DOHH2 (cell line): Measurements from ENCODE around the gene BOK.

ENCODE experiments used
- H3F3A ChIP-seq: fragments of 200-600 bp; sonication (generic), shearing (Covaris generic); 2 replicates; pipeline ENCODE4 v1.6.0; 2016; ENCODE audit warnings: antibody characterized with exemption, mild to moderate bottlenecking; ENCODE audit not compliant: control insufficient read depth, insufficient read depth
- H3K27ac ChIP-seq: fragments of 200-600 bp; sonication (generic); 2 replicates; pipeline ENCODE4 v1.5.1; 2014; ENCODE audit warnings: low read depth, mild to moderate bottlenecking, low read length, moderate library complexity
- H3K27me3 ChIP-seq: fragments of 200-600 bp; sonication (generic); 2 replicates; pipeline ENCODE4 v1.6.1; 2014; ENCODE audit warnings: mild to moderate bottlenecking, low read length, mixed read lengths; ENCODE audit not compliant: control insufficient read depth
- H3K36me3 ChIP-seq: fragments of 200-600 bp; sonication (generic); 2 replicates; pipeline ENCODE4 v1.6.1; 2014; ENCODE audit warnings: mild to moderate bottlenecking, low read length, moderate library complexity, mixed read lengths; ENCODE audit not compliant: control insufficient read depth
- H3K4me1 ChIP-seq: fragments of 200-600 bp; sonication (generic); 2 replicates; pipeline ENCODE4 v1.6.1; 2014; ENCODE audit warnings: mild to moderate bottlenecking, low read length, mixed read lengths; ENCODE audit not compliant: control insufficient read depth
- H3K4me2 ChIP-seq: fragments of 200-600 bp; sonication (generic); 2 replicates; pipeline ENCODE4 v1.6.0; 2014; ENCODE audit warnings: mild to moderate bottlenecking, low read length, moderate library complexity
- H3K4me3 ChIP-seq: fragments of 200-600 bp; sonication (generic); 2 replicates; pipeline ENCODE4 v1.5.1; 2014; ENCODE audit warnings: mild to moderate bottlenecking, low read length, mixed read lengths
- H3K79me2 ChIP-seq: fragments of 200-600 bp; sonication (generic); 2 replicates; pipeline ENCODE4 v1.6.1; 2014; ENCODE audit warnings: mild to moderate bottlenecking, low read length, mixed read lengths; ENCODE audit not compliant: control insufficient read depth
- H3K9me2 ChIP-seq: fragments of 200-600 bp; sonication (generic); replicated peaks from 2 replicates; pipeline ENCODE4 v1.6.1; 2014; ENCODE audit warnings: mild to moderate bottlenecking, low read length, mixed read lengths; ENCODE audit not compliant: control insufficient read depth
- H3K9me3 ChIP-seq: fragments of 200-600 bp; sonication (generic); 2 replicates; pipeline ENCODE4 v1.6.1; 2014; ENCODE audit warnings: antibody characterized with exemption, low read length, mixed read lengths; ENCODE audit not compliant: control insufficient read depth, insufficient read depth
- H4K20me1 ChIP-seq: fragments of 200-600 bp; sonication (generic); 2 replicates; pipeline ENCODE4 v1.6.0; 2014; ENCODE audit warnings: low read depth, mild to moderate bottlenecking, antibody characterized with exemption, low read length, moderate library complexity; ENCODE audit not compliant: control insufficient read depth, insufficient read depth
- EZH2phosphoT487 ChIP-seq: fragments of 200-600 bp; sonication (generic); IDR thresholded peaks from 2 replicates; pipeline ENCODE4 v1.6.1; 2017; ENCODE audit warnings: borderline replicate concordance, mild to moderate bottlenecking, antibody characterized with exemption, low read length, moderate library complexity, mixed read lengths
- TF ChIP-seq, protein P1 (sequence below): fragments of 200-600 bp; sonication (generic); IDR thresholded peaks from one replicate; pipeline ENCODE4 v1.5.1; 2014; ENCODE audit warnings: antibody characterized with exemption, mild to moderate bottlenecking, low read depth, low read length; ENCODE audit not compliant: poor library complexity, severe bottlenecking

BOK gene

DNA sequence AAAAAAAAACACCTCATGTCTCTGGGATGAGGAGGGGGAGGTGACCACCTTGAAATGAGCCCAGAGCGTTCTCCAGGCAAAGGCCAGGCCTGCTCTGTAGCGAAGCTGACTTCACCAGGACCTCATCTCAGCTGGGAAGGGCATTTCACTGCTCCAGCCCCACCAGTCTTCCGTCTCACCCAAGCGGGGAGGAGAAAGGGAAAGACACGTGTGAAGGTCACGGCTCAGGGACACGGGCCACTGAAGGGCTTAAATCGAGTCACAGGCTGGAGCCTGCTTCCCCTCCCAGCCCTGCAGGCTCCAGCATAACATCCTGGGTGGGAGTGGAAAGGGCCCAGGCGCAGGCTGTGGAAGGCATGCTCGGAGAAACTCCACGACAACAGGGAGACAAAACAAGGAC, 60.3 kb downstream of the BOK start:
- H3F3A ChIP-seq = no peaks in the 10 kb centered on the region
- H3K4me2 ChIP-seq = no peak overlapping the region; the same call in 1 of the 2 replicates
- no peaks in the 10 kb centered on the region for H3K9me2 ChIP-seq
- TF ChIP-seq EZH2phosphoT487 = no peak
- TF ChIP-seq, protein P1, sequence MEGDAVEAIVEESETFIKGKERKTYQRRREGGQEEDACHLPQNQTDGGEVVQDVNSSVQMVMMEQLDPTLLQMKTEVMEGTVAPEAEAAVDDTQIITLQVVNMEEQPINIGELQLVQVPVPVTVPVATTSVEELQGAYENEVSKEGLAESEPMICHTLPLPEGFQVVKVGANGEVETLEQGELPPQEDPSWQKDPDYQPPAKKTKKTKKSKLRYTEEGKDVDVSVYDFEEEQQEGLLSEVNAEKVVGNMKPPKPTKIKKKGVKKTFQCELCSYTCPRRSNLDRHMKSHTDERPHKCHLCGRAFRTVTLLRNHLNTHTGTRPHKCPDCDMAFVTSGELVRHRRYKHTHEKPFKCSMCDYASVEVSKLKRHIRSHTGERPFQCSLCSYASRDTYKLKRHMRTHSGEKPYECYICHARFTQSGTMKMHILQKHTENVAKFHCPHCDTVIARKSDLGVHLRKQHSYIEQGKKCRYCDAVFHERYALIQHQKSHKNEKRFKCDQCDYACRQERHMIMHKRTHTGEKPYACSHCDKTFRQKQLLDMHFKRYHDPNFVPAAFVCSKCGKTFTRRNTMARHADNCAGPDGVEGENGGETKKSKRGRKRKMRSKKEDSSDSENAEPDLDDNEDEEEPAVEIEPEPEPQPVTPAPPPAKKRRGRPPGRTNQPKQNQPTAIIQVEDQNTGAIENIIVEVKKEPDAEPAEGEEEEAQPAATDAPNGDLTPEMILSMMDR = no peak
- H3K27ac ChIP-seq = no peak overlapping the region
- H3K4me1 ChIP-seq = peaks cover 21% of the 10 kb centered on the region
- H3K4me3 ChIP-seq = no peak overlapping the region
- no peaks in the 10 kb centered on the region for H3K27me3 ChIP-seq
- H3K36me3 ChIP-seq = peaks cover 20% of the 10 kb centered on the region
- H3K79me2 ChIP-seq = peaks cover 90% of the 10 kb centered on the region
- H3K9me3 ChIP-seq = no peaks in the 10 kb centered on the region
- H4K20me1 ChIP-seq = no peaks in the 10 kb centered on the region

DNA sequence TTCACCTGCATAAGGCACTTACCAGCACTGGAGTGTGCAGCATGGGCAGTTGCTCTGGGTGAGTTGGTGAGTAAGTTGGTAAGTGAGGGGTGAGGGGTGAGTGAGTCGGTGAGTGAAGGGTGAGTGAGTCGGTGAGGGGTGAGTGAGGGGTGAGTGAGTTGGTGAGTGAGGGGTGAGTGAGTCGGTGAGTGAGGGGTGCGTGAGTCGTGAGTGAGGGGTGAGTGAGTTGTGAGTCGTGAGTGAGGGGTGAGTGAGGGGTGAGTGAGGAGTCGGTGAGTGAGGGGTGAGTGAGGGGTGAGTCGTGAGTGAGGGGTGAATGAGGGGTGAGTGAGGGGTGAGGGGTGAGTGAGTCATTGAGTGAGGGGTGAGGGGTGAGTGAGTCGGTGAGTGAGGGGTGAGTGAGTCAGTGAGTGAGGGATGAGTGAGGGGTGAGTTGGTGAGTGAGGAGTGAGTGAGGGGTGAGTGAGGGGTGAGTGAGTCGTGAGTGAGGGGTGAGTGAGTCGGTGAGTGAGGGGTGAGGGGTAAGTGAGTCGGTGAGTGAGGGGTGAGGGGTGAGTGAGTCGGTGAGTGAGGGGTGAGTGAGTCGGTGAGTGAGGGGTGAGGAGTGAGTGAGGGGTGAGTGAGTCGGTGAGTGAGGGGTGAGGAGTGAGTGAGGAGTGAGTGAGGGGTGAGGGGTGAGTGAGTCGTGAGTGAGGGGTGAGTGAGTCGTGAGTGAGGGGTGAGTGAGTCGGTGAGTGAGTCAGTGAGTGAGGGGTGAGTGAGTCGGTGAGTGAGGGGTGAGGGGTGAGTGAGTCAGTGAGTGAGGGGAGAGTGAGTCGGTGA, 61.3 kb downstream of the BOK start:
- H3F3A ChIP-seq = no peaks in the 10 kb centered on the region
- no peaks in the 10 kb centered on the region for H3K9me2 ChIP-seq
- no peaks in the 10 kb centered on the region for H3K9me3 ChIP-seq
- peaks cover 21% of the 10 kb centered on the region for H3K4me1 ChIP-seq
- no peak overlapping the region for H3K27ac ChIP-seq
- no peak overlapping the region for H3K4me3 ChIP-seq
- peaks cover 24% of the 10 kb centered on the region for H3K36me3 ChIP-seq
- H3K79me2 ChIP-seq = peaks cover 94% of the 10 kb centered on the region
- TF ChIP-seq, protein P1 = no peak
- TF ChIP-seq EZH2phosphoT487 = no peak
- H3K4me2 ChIP-seq = no peak overlapping the region
- no peaks in the 10 kb centered on the region for H4K20me1 ChIP-seq
- H3K27me3 ChIP-seq = no peaks in the 10 kb centered on the region

DNA sequence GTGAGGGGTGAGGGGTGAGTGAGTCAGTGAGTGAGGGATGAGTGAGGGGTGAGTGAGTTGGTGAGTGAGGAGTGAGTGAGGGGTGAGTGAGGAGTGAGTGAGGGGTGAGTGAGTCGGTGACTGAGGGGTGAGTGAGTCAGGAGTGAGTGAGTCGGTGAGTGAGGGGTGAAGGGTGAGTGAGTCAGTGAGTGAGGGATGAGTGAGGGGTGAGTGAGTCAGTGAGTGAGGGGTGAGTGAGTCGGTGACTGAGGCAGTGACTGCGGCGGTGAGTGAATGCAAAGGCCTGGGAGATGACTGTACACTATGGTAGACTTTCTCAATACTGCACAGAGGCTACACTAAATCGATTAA, 61.8 kb downstream of the BOK start:
- H3K36me3 ChIP-seq = peaks cover 27% of the 10 kb centered on the region
- no peak overlapping the region for H3K27ac ChIP-seq
- no peaks in the 10 kb centered on the region for H3F3A ChIP-seq
- H3K27me3 ChIP-seq = no peaks in the 10 kb centered on the region
- peaks cover 94% of the 10 kb centered on the region for H3K79me2 ChIP-seq
- H3K4me3 ChIP-seq = no peak overlapping the region
- no peaks in the 10 kb centered on the region for H3K9me3 ChIP-seq
- peaks cover 21% of the 10 kb centered on the region for H3K4me1 ChIP-seq
- no peaks in the 10 kb centered on the region for H3K9me2 ChIP-seq
- H3K4me2 ChIP-seq = no peak overlapping the region
- H4K20me1 ChIP-seq = no peaks in the 10 kb centered on the region
- no peak for TF ChIP-seq EZH2phosphoT487
- TF ChIP-seq, protein P1 = no peak
